HG02973 (cell line): Measurements from ENCODE around the gene NUP58.
A peak's percentile ranks its signal among the peaks of the same experiment; 100 is the strongest.
"Not testable (repeated sequence)": the region's sequence is repeated elsewhere in the genome, so short reads cannot be mapped to it uniquely, and the experiment has no call there.

Experiments
- ATAC-seq: cut with Tn5 transposase; IDR thresholded peaks from one replicate; pipeline ENCODE4 v1.9.1; 2021; ENCODE audit warnings: moderate library complexity; ENCODE audit not compliant: unreplicated experiment

Gene NUP58

GRCh38 chr13:25300861-25301346 lies 521 bp upstream of the NUP58 start:
- peak; percentile 19 for ATAC-seq

GRCh38 chr13:25302121-25302520 lies 696 bp downstream of the NUP58 start:
- no peak for ATAC-seq

GRCh38 chr13:25306671-25307464 lies 5.4 kb downstream of the NUP58 start:
- ATAC-seq = no peak

DNA sequence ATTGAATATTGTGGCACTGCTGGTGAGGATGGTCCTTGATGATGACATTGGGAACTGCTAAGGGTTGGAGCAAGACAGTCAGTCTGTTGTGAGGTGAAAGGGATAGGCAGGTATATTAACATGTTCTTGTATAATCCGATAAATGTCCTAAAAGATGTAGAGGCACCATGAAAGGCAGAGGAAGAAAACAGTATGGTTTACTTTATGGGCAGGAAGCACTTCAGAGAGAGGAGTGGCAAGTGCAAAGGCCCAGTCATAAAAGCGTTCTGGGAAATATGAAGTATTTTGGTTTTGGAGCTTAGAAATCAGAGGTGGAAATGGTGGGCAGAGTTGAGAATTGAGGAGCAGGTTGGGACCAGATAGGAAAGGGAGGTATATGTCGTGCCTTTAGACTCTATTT lies 9.5 kb downstream of the NUP58 start:
- ATAC-seq = no peak

GRCh38 chr13:25318946-25319345 lies 17.5 kb downstream of the NUP58 start:
- ATAC-seq = not testable (repeated sequence)

DNA sequence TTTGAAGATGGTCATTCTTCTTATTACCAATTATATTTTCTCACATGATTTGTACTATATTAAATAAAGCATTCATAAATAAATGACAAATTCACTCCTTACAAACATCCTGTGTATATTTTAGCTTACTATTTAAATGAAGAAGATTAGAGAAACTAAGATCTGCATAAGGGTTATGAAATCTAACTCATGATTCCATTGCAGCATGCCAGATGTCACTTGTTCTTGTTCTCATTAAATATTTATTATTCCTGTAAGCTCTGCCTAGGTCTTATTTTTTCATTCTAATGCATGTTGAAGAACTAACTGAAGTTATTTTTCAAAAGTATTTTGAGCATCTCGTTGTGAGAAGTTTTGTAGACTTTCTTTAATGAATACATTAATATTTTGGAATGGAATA lies 18.3 kb downstream of the NUP58 start:
- no peak for ATAC-seq

- ATAC-seq = no peak
These were observed 22.7 kb downstream of the NUP58 start for GRCh38 chr13:25324100-25324499.

- no peak for ATAC-seq
These were observed 28.3 kb downstream of the NUP58 start for GRCh38 chr13:25329706-25330105.

DNA sequence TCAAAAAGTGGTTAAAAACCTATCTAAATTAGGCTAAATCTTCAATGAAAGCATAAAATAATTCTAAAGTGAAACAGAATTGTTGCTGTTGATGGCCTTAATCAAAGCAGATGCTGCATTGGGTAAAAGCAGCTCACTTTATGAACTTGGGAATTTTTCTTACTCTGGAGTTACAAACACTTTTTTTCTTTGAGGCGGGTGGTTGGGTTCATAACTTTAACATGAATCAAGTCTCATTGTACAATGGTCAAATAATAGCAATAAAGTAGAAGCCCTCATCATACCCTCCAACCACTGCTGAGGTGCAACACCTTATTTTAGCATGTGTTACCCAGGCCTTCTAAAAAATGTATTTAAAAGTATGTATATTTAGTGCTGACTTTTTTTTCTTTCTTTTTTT lies 29.1 kb downstream of the NUP58 start:
- ATAC-seq = no peak

DNA sequence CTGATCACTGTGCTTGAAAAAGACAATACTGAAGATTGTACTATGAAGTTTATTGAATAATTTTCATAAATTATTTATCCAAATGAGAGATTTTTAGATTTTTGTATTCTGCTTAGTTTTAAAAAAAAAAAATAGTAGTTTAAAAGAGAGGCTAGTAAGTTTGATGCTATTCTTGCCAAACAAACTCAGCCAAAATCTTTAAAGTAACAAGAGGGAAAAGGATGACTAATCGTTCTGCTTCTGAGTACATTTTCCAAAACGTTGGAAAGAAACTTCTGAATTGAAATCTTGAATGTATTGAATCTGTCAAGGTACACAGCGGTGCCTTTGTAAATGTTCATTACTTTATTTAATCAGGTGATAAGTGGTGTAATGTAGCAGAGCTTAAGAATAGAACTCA lies 34.4 kb downstream of the NUP58 start:
- no peak for ATAC-seq

DNA sequence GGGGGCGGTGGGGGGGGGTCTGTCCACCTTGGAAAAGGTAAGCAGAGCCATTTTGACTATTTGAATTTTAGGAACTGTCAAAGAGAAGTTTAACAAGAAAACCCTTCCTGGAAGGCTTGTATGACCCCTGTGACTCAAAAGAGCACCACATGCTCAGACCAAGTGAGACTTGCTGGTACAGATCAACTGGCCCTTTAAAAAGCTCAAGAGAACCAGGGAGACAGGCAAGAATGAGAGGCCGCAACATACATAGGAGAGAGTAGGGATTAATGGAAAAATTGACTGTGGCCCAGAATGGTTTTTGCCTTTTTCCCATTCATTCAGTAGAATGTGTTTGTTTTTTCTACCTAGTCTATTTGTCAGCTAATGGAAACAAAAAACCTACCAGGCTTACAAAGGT lies 44.2 kb downstream of the NUP58 start:
- ATAC-seq = no peak

- no peak for ATAC-seq
These were observed 45.7 kb downstream of the NUP58 start for GRCh38 chr13:25347151-25347550.

- no peak for ATAC-seq
These were observed 50.0 kb downstream of the NUP58 start for GRCh38 chr13:25351404-25351803.

DNA sequence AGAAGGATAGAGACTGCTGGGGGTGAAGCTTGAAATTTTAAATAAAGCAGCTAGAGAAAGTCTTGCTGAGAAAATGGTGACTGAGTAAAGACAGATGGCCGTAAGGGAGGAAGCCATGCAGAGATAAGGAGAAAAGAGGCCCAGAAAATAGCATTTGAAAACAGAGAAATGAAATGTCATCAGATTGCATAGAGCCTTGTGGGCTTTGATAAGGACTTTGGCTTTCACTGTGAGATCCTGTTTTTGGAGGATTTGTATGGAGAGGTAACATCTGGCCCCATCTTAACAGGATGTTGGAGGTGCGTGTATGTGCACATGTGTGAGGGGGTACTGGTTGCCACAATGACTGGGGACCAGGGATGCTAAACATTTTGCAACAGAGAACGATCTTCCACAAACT lies 50.8 kb downstream of the NUP58 start:
- no peak for ATAC-seq

DNA sequence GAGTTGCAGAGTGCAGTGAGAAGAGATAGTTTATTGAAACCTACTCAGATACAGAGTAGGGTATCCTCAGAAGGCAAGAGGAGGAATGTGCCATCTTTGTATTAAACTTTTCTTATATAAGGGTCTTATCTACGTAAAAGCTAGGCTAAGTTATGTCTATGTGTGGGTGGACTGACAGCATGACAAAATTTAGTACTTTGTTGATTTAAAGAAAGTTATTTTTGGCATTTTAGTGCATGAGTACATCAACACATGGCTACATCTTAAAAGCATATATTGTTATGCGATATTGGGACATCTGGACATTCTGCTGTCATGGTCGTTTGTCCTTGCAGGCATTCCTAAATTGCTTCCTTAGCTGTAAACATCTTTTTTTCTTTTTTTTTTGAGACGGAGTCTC lies 51.4 kb downstream of the NUP58 start:
- ATAC-seq = no peak

GRCh38 chr13:25353344-25353743 lies 51.9 kb downstream of the NUP58 start:
- ATAC-seq = no peak

- ATAC-seq = no peak
These were observed 53.0 kb downstream of the NUP58 start for GRCh38 chr13:25354377-25354776.

DNA sequence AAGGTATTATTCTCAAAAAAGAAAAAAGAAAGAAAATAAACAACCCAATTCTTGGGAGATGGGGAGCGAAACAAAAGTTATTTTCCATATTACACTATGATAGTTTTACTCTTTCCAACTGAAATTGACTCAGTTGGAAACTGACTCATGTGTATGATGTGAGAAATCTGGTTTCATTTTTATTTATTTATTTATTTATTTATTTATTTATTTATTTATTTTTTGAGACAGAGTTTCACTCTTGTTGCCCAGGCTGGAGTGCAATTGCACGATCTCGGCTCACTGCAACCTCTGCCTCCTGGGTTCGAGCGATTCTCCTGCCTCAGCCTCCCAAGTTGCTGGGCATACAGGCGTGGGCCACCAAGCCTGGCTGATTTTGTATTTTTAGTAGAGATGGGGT lies 59.0 kb downstream of the NUP58 start:
- not testable (repeated sequence) for ATAC-seq

DNA sequence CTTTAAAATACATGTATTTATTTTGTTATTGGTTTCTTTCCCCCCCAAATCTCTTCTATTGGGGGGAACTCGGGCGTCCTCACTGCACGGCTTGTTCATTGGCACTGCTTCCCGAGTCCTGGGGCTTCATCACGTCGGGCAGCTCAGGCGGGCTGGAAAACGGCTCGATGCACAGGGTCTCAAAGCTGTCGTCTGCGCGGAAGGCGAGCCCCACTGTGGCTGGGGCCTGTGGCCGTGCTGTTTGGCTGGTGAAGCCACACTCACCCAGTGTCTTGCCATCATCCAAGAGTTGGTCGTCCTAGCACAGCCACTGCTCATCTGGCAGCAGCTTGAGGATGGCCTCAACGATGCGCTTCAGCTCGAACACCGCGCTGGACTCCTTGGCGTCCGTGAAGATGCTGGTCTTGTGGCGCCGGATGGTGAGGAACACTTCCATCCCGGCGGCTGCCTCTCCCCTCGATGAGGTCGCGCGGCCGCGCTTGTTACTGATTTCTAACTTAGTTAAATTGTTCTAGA lies 64.4 kb downstream of the NUP58 start:
- ATAC-seq = no peak

- no peak for ATAC-seq
These were observed 69.9 kb downstream of the NUP58 start for GRCh38 chr13:25371158-25371874.

DNA sequence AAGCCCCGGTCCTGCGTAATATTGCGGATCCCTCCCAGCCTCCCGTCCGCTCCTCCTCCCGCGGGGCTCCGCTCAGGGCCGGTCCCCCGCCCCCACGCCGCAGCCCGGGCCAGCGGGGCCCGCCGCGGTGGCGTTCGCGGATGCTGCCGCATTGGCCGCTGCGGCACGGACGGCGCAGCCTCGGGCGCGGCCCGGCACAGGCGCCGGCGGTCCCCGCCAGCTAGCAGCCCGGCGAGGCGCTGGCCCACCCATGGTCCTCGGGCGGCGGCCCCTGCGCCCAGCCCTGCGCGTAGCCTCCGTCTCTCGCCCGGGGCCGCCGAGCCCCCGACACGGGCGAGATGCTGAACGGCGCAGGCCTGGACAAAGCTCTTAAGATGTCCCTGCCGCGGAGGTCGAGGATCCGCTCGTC lies 70.5 kb downstream of the NUP58 start, which contains the start of gene ATP8A2:
Gene ATP8A2, plus strand, starts transcription at position 100 of the 409 bp plus-strand sequence. Its CDS starts 239 bp downstream, at position 339.
- no peak for ATAC-seq
